Stimulated activated CD4-positive, alpha-beta T cell treated with anti-CD3 and anti-CD28 coated beads, TNF-alpha, amount 100 ng/mL, for 24 hours (primary cell): ENCODE measurements around the gene KRTAP10-10.
"Not testable (repeated sequence)": the region's sequence is repeated elsewhere in the genome, so short reads cannot be mapped to it uniquely, and the experiment has no call there.

Source experiments
- DNase-seq, 3 experiments: peaks; one replicate each; pipeline ENCODE4 v3.0.0-alpha.2; 2020; ENCODE audit warnings: low read depth in 3 of 3

The KRTAP10-10 gene

DNA sequence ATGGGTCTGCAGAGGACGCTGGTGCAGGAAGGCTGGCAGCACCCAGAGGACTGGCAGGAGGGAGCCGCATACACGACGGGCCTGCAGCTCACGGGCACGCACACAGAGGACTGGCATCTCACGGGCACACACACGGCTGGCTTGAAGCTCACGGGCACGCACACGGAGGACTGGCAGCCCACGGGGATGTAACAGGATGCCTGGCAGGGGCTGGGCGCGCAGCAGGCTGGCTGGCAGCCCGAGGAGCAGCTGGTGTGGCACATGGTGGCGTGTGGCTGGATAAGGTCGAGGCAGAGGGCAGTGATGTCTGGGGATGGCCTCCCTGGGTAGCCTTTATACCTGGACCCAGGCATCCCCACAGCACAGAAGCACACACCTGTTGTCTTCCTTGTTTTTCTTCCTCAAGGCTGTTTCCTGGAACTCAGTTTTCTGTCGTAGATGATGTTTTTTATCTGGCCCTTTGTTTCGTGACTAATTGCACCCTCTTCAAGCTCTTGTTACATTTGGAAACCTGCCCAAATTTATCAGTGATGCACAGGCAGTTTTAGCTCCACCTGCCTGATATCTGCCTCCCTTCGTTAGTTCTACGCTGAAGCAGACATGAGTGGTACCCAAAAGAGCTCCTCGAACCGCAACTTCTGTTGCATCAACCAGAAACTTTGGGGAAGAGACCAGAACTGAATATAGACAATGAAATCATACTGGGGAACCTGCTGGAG, 44.9 kb downstream of the KRTAP10-10 start, which contains the start of gene KRTAP12-1:
KRTAP12-1 (minus strand) TSS at position 303 of the 719 bp plus-strand sequence; CDS start at position 263, 40 bp downstream.
- DNase-seq, result no peak

DNA sequence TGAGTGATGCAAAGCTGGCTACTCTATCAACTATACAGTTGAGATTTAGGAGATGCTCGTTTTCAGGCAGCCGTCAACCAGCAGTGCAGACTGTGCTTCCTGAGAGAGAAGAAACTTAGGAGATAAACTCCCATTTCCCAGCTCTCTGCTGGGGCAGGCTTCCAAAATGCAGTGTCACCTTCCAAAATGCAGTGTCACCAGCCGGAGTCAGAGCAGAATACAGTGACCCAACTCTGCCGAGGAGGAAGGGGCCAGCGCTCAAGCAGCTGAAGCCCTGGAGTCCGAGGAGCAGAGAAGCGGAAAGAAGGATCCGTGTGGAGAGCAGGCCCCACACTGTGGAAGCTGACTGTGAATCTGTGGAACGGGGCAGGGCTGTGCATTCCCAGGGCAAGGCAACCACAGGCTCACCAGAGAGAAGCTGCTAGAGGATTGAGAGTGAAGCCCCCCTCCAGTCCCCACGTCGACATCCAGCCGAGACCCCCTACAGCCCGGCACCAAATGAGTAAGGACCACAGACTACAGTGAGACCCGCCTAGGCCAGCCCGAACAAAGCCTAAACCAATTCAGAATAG, 45.5 kb downstream of the KRTAP10-10 start:
- DNase-seq, result no peak

DNA sequence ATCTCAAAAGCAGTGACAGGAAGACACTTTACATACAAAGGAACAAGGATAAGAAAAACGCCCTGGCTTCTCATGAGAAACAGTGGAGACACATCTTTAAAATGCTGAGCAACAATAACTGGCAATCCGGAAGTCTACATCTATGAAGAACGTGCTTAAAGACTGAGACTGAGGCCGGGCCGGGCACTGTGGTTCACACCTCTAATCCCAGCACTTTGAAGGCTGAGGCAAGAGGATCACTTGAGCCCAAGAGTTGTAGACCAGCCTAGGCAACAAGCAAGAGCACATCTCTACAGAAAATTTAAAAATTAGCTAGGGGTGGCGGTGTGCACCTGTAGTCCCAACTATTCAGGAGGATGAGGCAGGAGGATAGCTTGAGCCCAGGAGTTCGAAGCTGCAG, 46.9 kb downstream of the KRTAP10-10 start:
- no peak for DNase-seq

DNA sequence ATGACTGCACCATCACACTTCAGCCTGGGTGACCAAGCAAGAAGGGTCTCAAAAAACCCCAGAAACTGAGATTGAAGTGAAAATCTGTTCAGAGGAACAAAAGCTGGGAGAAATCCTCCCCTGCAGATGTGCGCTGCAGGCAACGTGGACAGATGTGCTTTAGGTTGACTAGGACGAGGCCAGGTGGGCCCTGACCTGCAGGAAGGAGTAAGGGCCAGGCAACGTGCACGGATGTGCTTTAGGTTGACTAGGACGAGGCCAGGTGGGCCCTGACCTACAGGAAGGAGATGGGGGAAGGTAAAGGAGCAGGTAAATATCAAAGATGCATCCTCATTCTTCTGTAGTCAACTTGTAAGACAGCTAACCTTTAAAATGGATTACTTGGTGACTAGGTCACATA, 47.3 kb downstream of the KRTAP10-10 start:
- no peak for DNase-seq

- not testable (repeated sequence) for DNase-seq
Observed at GRCh38 chr21:44685050-44685449, 47.9 kb downstream of the KRTAP10-10 start.

- no peak for DNase-seq
Observed at GRCh38 chr21:44686000-44686781, 49.0 kb downstream of the KRTAP10-10 start.

DNA sequence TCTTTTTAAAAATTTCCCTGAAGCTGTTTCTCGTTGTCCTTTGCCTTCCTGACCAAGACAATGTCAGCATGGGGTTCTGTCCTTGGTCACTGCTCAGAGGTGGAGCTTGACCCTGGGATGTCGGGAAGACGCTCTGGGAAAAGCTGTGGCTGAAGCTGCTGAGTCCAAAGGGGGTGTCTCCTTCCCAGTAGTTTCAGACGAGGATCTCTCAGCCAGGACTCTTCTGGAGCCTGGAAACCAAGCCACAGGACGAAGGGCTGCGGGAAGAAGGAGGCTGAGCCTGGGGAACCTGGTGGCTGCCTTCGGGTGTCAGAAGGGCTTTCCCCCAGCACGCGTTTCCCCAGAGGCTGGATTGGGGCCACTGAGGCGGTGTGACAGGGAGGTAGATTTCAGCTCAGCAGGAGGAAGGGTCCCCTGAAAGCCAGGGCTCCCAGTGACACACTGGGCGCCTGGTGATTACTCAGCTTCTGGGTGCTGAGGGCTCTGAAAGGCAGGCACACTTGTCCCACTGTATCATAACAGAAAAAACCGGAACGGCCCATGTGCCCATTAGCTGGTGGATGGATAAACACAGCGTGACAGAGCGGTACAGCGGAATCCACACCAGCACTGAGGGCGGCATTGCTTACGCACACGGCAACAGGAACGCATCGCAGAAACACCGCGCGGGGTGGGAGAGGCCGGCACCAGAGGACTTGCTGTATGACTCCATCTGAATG, 49.8 kb downstream of the KRTAP10-10 start:
- DNase-seq, result no peak

DNA sequence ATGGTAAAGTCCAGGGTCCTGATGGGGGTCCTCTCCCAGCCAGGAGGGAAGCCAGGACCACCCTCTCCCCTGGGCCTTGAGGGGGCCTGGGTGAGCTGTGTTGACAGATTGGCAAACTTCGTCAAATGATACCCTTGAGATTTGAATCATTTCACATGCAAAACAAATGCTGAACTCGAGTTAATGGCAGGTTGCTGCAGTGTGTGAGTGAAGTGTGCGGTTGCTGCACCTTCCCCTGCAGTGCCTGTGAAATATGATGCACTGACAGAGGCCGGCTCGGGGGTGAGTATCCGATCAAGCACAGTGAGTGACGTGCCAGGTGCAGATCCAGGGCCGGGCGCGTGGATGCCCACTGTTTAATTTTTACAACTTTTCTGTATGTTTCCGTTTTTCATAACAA, 50.5 kb downstream of the KRTAP10-10 start:
- DNase-seq, result no peak
